GM12892 (cell line): ENCODE measurements around the gene RAG2.

Source experiments
- DNase-seq: peaks from one replicate; pipeline ENCODE4 v3.0.0; 2011; ENCODE audit not compliant: insufficient read length
- FAIRE-seq: peaks from 2 replicates; lab custom pipeline; 2011; peaks lifted over from hg19 to GRCh38; lab: Jason Lieb, UNC
- POLR2A ChIP-seq: IDR thresholded peaks from 2 replicates; pipeline ENCODE4 v1.6.1; 2011; ENCODE audit warnings: low read depth, low read length, control low read depth
- POLR2AphosphoS5 ChIP-seq: IDR thresholded peaks from 2 replicates; pipeline ENCODE4 v1.6.1; 2011; ENCODE audit warnings: low read depth, low read length, control low read depth
- TAF1 ChIP-seq: IDR thresholded peaks from 2 replicates; pipeline ENCODE4 v1.6.1; 2011; ENCODE audit warnings: low read depth, mild to moderate bottlenecking, control low read depth, low read length, borderline replicate concordance

Gene RAG2

GRCh38 chr11:36594316-36594989 lies 3.6 kb downstream of the RAG2 start, which contains the start of gene IFTAP:
IFTAP (plus strand) TSS chr11:36594502; CDS start chr11:36610104, 15,602 bp downstream.
- DNase-seq (peak; percentile 5), FAIRE-seq (peak; percentile 86)
- no peak for TF ChIP-seq POLR2AphosphoS5
- TF ChIP-seq POLR2A: no peak
- no peak for TF ChIP-seq TAF1

- no peak for TF ChIP-seq POLR2A
- TF ChIP-seq TAF1: no peak
- TF ChIP-seq POLR2AphosphoS5: no peak
- FAIRE-seq (no peak), DNase-seq (no peak)
These were observed 6.6 kb downstream of the RAG2 start for GRCh38 chr11:36591433-36591832.

DNA sequence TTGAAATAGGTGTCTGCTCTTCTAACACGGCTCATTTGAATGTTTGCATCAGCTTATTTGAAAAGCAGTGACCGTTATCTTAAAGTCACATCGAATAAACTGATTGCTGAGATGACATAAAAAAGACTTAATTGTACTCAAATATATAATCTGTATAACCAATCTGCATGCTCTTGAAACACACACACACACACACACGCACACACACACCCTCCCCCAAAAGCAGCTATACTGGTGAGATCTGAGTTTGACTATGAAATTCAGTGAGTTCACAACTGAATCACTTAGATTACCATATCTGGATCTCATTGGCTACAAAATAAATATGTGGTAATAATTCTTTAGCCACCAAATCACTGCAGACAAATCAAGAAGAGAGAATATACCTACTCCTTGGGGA lies 7.5 kb downstream of the RAG2 start:
- DNase-seq (no peak), FAIRE-seq (no peak)
- TF ChIP-seq TAF1 (no peak), POLR2A (no peak), POLR2AphosphoS5 (no peak)

DNA sequence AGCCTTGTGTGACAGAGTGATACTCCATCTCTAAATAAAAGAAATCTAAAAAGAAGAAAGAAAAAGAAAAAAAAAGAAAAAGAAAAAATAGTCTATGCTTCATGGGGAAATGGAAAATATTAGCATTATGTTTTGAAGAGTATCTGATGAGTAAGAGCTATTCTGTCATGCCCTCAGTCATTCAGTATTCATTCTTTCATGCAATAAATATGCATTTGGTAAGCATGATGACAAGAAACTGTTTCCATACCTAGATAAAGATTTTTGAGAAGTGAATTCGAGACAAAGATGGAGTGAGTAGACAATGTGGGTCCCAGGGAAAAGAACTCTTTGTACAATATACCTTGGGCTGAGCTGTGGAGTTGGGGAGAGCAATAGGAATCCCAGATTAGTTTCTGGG lies 9.9 kb downstream of the RAG2 start:
- no peak for FAIRE-seq

GRCh38 chr11:36586543-36586942 lies 11.5 kb downstream of the RAG2 start:
- FAIRE-seq (peak; percentile 61), DNase-seq (no peak)
- TF ChIP-seq TAF1: no peak
- TF ChIP-seq POLR2AphosphoS5: no peak
- no peak for TF ChIP-seq POLR2A

More for the DNA sequence above, 9.9 kb downstream of the RAG2 start:
- no peak for DNase-seq
- TF ChIP-seq TAF1 (no peak), POLR2AphosphoS5 (no peak), POLR2A (no peak)

GRCh38 chr11:36583667-36584066 lies 14.4 kb downstream of the RAG2 start:
- FAIRE-seq (no peak), DNase-seq (no peak)
- TF ChIP-seq POLR2AphosphoS5 (no peak), POLR2A (no peak), TAF1 (no peak)

GRCh38 chr11:36581536-36581935 lies 16.5 kb downstream of the RAG2 start:
- DNase-seq (no peak), FAIRE-seq (no peak)
- TF ChIP-seq POLR2AphosphoS5: no peak
- no peak for TF ChIP-seq POLR2A
- no peak for TF ChIP-seq TAF1

DNA sequence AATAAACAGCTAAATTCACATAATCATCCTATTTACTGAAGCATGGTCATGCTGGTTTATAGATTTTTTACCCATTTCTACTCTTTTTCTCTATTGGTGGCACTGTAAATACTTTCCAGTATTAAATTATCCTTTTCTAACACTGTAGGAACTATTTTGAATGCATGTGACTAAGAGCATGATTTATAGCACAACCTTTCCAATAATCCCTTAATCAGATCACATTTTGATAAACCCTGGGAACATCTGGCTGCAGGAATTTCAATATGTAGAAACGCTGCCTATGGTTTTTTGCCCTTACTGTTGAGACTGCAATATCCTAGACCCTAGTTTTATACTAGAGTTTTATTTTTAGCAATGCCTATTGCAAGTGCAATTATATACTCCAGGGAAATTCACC lies 19.6 kb downstream of the RAG2 start:
- no peak for DNase-seq
- no peak for TF ChIP-seq POLR2AphosphoS5
- no peak for TF ChIP-seq POLR2A
- no peak for FAIRE-seq

- FAIRE-seq (no peak), DNase-seq (no peak)
- TF ChIP-seq POLR2A (no peak), POLR2AphosphoS5 (no peak), TAF1 (no peak)
These were observed 20.2 kb downstream of the RAG2 start for GRCh38 chr11:36577859-36578258.

GRCh38 chr11:36577373-36577772 lies 20.7 kb downstream of the RAG2 start:
- FAIRE-seq: no peak

GRCh38 chr11:36574486-36574885 lies 23.6 kb downstream of the RAG2 start:
- FAIRE-seq (no peak), DNase-seq (no peak)
- TF ChIP-seq POLR2AphosphoS5: no peak
- TF ChIP-seq POLR2A: no peak
- no peak for TF ChIP-seq TAF1

More at GRCh38 chr11:36577373-36577772, 20.7 kb downstream of the RAG2 start:
- no peak for DNase-seq
- no peak for TF ChIP-seq POLR2AphosphoS5
- TF ChIP-seq TAF1: no peak
- no peak for TF ChIP-seq POLR2A

DNA sequence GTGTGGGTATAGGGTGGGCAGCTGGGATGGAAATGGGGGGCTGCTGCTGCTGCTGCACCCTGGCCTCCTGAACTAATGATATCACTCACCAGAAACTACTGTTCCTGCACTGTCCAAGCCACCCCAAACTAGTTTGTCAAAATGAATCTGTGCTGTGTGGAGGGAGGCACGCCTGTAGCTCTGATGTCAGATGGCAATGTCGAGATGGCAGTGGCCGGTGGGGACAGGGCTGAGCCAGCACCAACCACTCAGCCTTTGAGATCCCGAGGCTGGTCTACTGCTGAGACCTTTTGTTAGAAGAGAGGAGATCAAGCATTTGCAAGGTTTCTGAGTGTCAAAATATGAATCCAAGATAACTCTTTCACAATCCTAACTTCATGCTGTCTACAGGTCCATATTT lies 28.9 kb downstream of the RAG2 start:
- no peak for DNase-seq
- peak; percentile 50 for FAIRE-seq
- TF ChIP-seq POLR2A: no peak
- TF ChIP-seq TAF1: no peak
- TF ChIP-seq POLR2AphosphoS5: no peak

DNA sequence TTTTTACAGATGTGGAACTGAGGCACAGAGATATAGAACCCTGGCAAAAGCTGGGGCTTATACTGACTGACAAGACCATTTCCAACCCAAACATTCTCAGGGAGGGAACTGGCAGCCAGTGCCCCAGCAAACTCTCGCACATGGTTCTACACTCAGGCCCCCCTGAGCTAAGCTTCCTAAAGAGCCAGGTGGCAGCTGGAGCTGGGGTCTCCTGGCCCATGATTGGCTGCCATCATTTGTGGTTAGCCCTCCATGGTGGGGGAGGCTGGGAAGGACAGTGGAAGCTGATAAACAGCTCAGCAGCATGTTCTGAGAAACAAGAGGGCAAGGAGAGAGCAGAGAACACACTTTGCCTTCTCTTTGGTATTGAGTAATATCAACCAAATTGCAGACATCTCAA lies 30.3 kb downstream of the RAG2 start, which contains the start of gene RAG1:
Gene RAG1 (plus strand): TSS at position 314 of the 400 bp plus-strand sequence. CDS start 5,298 bp downstream, outside the sequence.
- FAIRE-seq: no peak
- no peak for DNase-seq
- TF ChIP-seq TAF1: no peak
- no peak for TF ChIP-seq POLR2AphosphoS5
- TF ChIP-seq POLR2A: no peak
